HEK293 (cell line): ENCODE measurements around the gene OXNAD1.

Source experiments
- CTCF ChIA-PET: fragments of 350-600 bp; formaldehyde crosslinking; extraction: SDS; loops from one replicate; lab custom pipeline; 2021; ENCODE audit warnings: antibody characterized with exemption; lab: Yijun Ruan, JAX
- POLR2A ChIA-PET: fragments of 300-600 bp; formaldehyde crosslinking; extraction: SDS; loops from one replicate; lab custom pipeline; 2020; ENCODE audit warnings: antibody characterized with exemption, inconsistent platforms; lab: Yijun Ruan, JAX
- H3K27ac ChIP-seq: fragments of 200-500 bp; sonication (Bioruptor generic); 2 replicates; pipeline ENCODE4 v1.5.1; 2014; ENCODE audit warnings: low read depth, low read length, control low read depth, inconsistent platforms; ENCODE audit errors: extremely low read depth
- H3K36me3 ChIP-seq, 2 experiments: fragments of 200-500 bp in 1 of 2; sonication (Bioruptor generic) in 1 of 2; 1 replicate in 1 of 2; 2 replicates in 1 of 2; pipeline ENCODE4 v1.5.1; 2014 to 2017; ENCODE audit warnings: inconsistent platforms in 2 of 2, low read length in 2 of 2; ENCODE audit not compliant: control insufficient read depth in 2 of 2, insufficient read depth in 1 of 2
- H3K4me1 ChIP-seq: fragments of 200-500 bp; sonication (Bioruptor generic); 2 replicates; pipeline ENCODE4 v1.5.1; 2014; ENCODE audit warnings: mild to moderate bottlenecking, low read length, inconsistent platforms; ENCODE audit not compliant: control insufficient read depth, insufficient read depth
- H3K4me3 ChIP-seq: 2 replicates; pipeline ENCODE4 v1.5.1; 2011; ENCODE audit warnings: low read depth, mild to moderate bottlenecking, control low read depth, low read length, moderate library complexity
- H3K9me3 ChIP-seq: fragments of 200-500 bp; sonication (Bioruptor generic); 2 replicates; pipeline ENCODE4 v1.5.1; 2014; ENCODE audit warnings: low read depth, low read length, inconsistent platforms; ENCODE audit not compliant: control insufficient read depth, insufficient read depth
- ELK4 ChIP-seq: IDR thresholded peaks from 2 replicates; pipeline ENCODE4 v1.6.1; 2011; ENCODE audit warnings: mild to moderate bottlenecking, low read depth, low read length, borderline replicate concordance
- GLI2 ChIP-seq: fragments of 450-650 bp; formaldehyde crosslinking; IDR thresholded peaks from 2 replicates; pipeline ENCODE4; 2017; ENCODE audit warnings: missing biosample characterization, missing genetic modification characterization, low read depth, borderline replicate concordance
- PRDM6 ChIP-seq: fragments of 450-650 bp; formaldehyde crosslinking; IDR thresholded peaks from 2 replicates; pipeline ENCODE4 v1.5.1; 2017; ENCODE audit warnings: missing biosample characterization, missing genetic modification characterization
- SP7 ChIP-seq: fragments of 450-650 bp; formaldehyde crosslinking; IDR thresholded peaks from 2 replicates; pipeline ENCODE4 v1.5.1; 2016; ENCODE audit warnings: missing biosample characterization, missing genetic modification characterization
- ZBTB48 ChIP-seq: fragments of 450-650 bp; formaldehyde crosslinking; IDR thresholded peaks from 2 replicates; pipeline ENCODE4 v1.5.1; 2016; ENCODE audit warnings: missing biosample characterization, missing genetic modification characterization
- ZNF112 ChIP-seq: fragments of 450-650 bp; formaldehyde crosslinking; IDR thresholded peaks from 2 replicates; pipeline ENCODE4 v1.5.0; 2017; ENCODE audit warnings: missing biosample characterization, missing genetic modification characterization
- ZNF175 ChIP-seq: fragments of 450-650 bp; formaldehyde crosslinking; IDR thresholded peaks from 2 replicates; pipeline ENCODE4 v1.5.1; 2016; ENCODE audit warnings: missing biosample characterization, missing genetic modification characterization
- ZNF239 ChIP-seq: fragments of 450-650 bp; formaldehyde crosslinking; IDR thresholded peaks from 2 replicates; pipeline ENCODE4 v1.5.1; 2016; ENCODE audit warnings: missing biosample characterization, missing genetic modification characterization
- ZNF26 ChIP-seq: fragments of 450-650 bp; formaldehyde crosslinking; IDR thresholded peaks from 2 replicates; pipeline ENCODE4 v1.5.1; 2016; ENCODE audit warnings: missing biosample characterization, missing genetic modification characterization
- ZNF324 ChIP-seq: fragments of 450-650 bp; formaldehyde crosslinking; IDR thresholded peaks from 2 replicates; pipeline ENCODE4 v1.5.1; 2016; ENCODE audit warnings: missing biosample characterization, missing genetic modification characterization
- ZNF335 ChIP-seq: fragments of 450-650 bp; formaldehyde crosslinking; conservative IDR thresholded peaks from 2 replicates; pipeline ENCODE4 v1.5.1; 2016; ENCODE audit warnings: missing biosample characterization, missing genetic modification characterization
- ZNF37A ChIP-seq: fragments of 450-650 bp; IDR thresholded peaks from 2 replicates; pipeline ENCODE4 v1.5.1; 2018; ENCODE audit warnings: missing biosample characterization, missing genetic modification characterization
- ZNF404 ChIP-seq: fragments of 450-650 bp; formaldehyde crosslinking; IDR thresholded peaks from 2 replicates; pipeline ENCODE4 v1.5.1; 2017; ENCODE audit warnings: missing biosample characterization, missing genetic modification characterization
- ZNF558 ChIP-seq: fragments of 450-650 bp; formaldehyde crosslinking; IDR thresholded peaks from 2 replicates; pipeline ENCODE4 v1.5.1; 2016; ENCODE audit warnings: missing biosample characterization, missing genetic modification characterization
- ZNF560 ChIP-seq: fragments of 450-650 bp; formaldehyde crosslinking; IDR thresholded peaks from 2 replicates; pipeline ENCODE4 v1.5.1; 2017; ENCODE audit warnings: missing biosample characterization, missing genetic modification characterization, borderline replicate concordance
- ZSCAN5A ChIP-seq: fragments of 450-650 bp; formaldehyde crosslinking; IDR thresholded peaks from 2 replicates; pipeline ENCODE4 v1.5.1; 2016; ENCODE audit warnings: missing biosample characterization, missing genetic modification characterization

Gene OXNAD1

GRCh38 chr3:16338999-16339398 lies 74.0 kb downstream of the OXNAD1 start:
- TF ChIP-seq ZBTB48 (tag by site-specific recombination), result peak; percentile 27; the same call in 1 of the 2 replicates
- no peak for TF ChIP-seq ELK4
- TF ChIP-seq, all 188 proteins: peak for 1
- ChIA-PET POLR2A (no interaction called here), CTCF (interaction anchor here (0.6 to 2.1 kb wide), 3 partner anchors 20 to 213 kb away, joined by 4 to 6 read pairs (median 5); no protein-coding TSS in a partner anchor)
- no peak overlapping the region for H3K4me3 ChIP-seq
- H3K36me3 ChIP-seq, result peaks cover 0 to 6% of the 10 kb centered on the region in 2 experiments; a peak in 1 of 3 replicates
- H3K9me3 ChIP-seq, result no peaks in the 10 kb centered on the region
- H3K27ac ChIP-seq, result no peak overlapping the region
- no peaks in the 10 kb centered on the region for H3K4me1 ChIP-seq

- ChIA-PET POLR2A (no interaction called here), CTCF (interaction anchor here (0.6 to 1.0 kb wide), 2 partner anchors 25 to 198 kb away, joined by 3 to 4 read pairs; no protein-coding TSS in a partner anchor)
- no peak for TF ChIP-seq SP7 (tag by site-specific recombination)
- TF ChIP-seq ZNF37A (tag by site-specific recombination), result no peak
- Histone ChIP-seq H3K27ac (no peak overlapping the region), H3K4me3 (no peak overlapping the region), H3K36me3 (peaks cover 0 to 6% of the 10 kb centered on the region in 2 experiments; a peak in 1 of 3 replicates), H3K9me3 (no peaks in the 10 kb centered on the region), H3K4me1 (no peaks in the 10 kb centered on the region)
Observed at GRCh38 chr3:16343101-16343500, 78.1 kb downstream of the OXNAD1 start.

- CTCF ChIA-PET, result interaction anchor here (0.6 kb wide), 1 partner anchor 41 kb away, joined by 3 read pairs; no protein-coding TSS in a partner anchor
- TF ChIP-seq ZSCAN5A, result no peak
- TF ChIP-seq ZNF175 (tag by site-specific recombination), result no peak
- no peak for TF ChIP-seq ZNF26 (tag by site-specific recombination)
- TF ChIP-seq ZNF112 (tag by site-specific recombination), result no peak
- no peak for TF ChIP-seq ZNF335 (tag by site-specific recombination)
- TF ChIP-seq ZNF324, result no peak
- TF ChIP-seq ZNF404 (tag by site-specific recombination), result no peak
- TF ChIP-seq ZNF560 (tag by site-specific recombination), result no peak
- no peak for TF ChIP-seq PRDM6 (tag by site-specific recombination)
- no peak for TF ChIP-seq ZNF239 (tag by site-specific recombination)
- TF ChIP-seq ZNF558 (tag by site-specific recombination), result no peak
- no peak for TF ChIP-seq GLI2 (tag by site-specific recombination)
- TF ChIP-seq, all 188 proteins: peak for 0
- H3K9me3 ChIP-seq, result no peaks in the 10 kb centered on the region
- POLR2A ChIA-PET, result no interaction called here
- no peaks in the 10 kb centered on the region for H3K4me1 ChIP-seq
- H3K27ac ChIP-seq, result no peak overlapping the region
- H3K4me3 ChIP-seq, result no peak overlapping the region
- peaks cover 0 to 20% of the 10 kb centered on the region in 2 experiments; a peak in 1 of 3 replicates for H3K36me3 ChIP-seq
Observed at GRCh38 chr3:16346413-16347081, 81.5 kb downstream of the OXNAD1 start.
